BE2C (cell line): ENCODE measurements around the gene GALNT9.
"Not testable (repeated sequence)": the region's sequence is repeated elsewhere in the genome, so short reads cannot be mapped to it uniquely, and the experiment has no call there.

ENCODE experiments used
- DNase-seq: peaks from one replicate; pipeline ENCODE4 v3.0.0-alpha.2; 2020
- H3K27me3 ChIP-seq: fragments of 250-450 bp; sonication (Bioruptor Pico); 2 replicates; pipeline ENCODE4 v1.5.1; 2020; ENCODE audit warnings: mild to moderate bottlenecking
- H3K36me3 ChIP-seq: fragments of 250-450 bp; sonication (Bioruptor Pico); 2 replicates; pipeline ENCODE4 v1.5.1; 2020; ENCODE audit warnings: mild to moderate bottlenecking
- H3K4me1 ChIP-seq: fragments of 250-450 bp; sonication (Bioruptor Pico); 2 replicates; pipeline ENCODE4 v1.5.1; 2020
- H3K4me3 ChIP-seq: 2 replicates; pipeline ENCODE4 v1.5.1; 2011; ENCODE audit warnings: low read depth, low read length
- H3K9me3 ChIP-seq: fragments of 250-450 bp; sonication (Bioruptor Pico); 2 replicates; pipeline ENCODE4 v1.5.1; 2020
- TF ChIP-seq, protein P1 (sequence below): IDR thresholded peaks from 2 replicates; pipeline ENCODE4 v1.5.1; 2012; ENCODE audit warnings: mild to moderate bottlenecking, low read depth, low read length

GALNT9 gene

DNA sequence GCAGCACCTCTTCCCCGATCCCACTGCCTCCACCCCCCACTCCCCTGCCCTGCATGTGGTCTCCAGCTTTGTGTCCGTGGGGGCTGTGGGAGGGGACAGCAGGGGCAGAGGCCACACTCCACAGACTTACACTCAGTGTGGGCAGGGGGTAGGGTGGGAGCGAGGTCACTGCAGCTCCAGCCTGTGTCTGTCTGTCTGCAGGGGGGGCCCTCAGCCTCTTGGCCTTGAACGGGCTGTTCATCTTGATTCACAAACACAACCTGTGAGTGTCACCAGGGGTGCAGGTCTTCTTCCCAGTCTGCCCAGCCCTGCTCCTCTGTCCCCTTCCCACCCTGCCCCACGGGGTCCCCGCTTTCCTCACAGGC is 178.6 kb downstream of the GALNT9 start:
- no peak overlapping the region for H3K4me3 ChIP-seq
- H3K27me3 ChIP-seq: peaks cover 6% of the 10 kb centered on the region
- TF ChIP-seq, protein P1, sequence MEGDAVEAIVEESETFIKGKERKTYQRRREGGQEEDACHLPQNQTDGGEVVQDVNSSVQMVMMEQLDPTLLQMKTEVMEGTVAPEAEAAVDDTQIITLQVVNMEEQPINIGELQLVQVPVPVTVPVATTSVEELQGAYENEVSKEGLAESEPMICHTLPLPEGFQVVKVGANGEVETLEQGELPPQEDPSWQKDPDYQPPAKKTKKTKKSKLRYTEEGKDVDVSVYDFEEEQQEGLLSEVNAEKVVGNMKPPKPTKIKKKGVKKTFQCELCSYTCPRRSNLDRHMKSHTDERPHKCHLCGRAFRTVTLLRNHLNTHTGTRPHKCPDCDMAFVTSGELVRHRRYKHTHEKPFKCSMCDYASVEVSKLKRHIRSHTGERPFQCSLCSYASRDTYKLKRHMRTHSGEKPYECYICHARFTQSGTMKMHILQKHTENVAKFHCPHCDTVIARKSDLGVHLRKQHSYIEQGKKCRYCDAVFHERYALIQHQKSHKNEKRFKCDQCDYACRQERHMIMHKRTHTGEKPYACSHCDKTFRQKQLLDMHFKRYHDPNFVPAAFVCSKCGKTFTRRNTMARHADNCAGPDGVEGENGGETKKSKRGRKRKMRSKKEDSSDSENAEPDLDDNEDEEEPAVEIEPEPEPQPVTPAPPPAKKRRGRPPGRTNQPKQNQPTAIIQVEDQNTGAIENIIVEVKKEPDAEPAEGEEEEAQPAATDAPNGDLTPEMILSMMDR: no peak
- peak; percentile 9 for DNase-seq
- H3K4me1 ChIP-seq: no peaks in the 10 kb centered on the region
- H3K9me3 ChIP-seq: no peaks in the 10 kb centered on the region
- peaks cover 23% of the 10 kb centered on the region for H3K36me3 ChIP-seq

DNA sequence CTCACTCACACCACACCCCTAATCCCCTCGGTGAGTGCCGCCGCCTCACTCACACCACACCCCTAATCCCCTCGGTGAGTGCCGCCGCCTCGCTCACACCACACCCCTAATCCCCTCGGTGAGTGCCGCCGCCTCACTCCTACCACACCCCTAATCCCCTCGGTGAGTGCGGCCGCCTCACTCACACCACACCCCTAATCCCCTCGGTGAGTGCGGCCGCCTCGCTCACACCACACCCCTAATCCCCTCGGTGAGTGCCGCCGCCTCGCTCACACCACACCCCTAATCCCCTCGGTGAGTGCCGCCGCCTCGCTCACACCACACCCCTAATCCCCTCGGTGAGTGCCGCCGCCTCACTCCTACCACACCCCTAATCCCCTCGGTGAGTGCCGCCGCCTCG is 179.9 kb downstream of the GALNT9 start:
- DNase-seq, H3K4me1 ChIP-seq, H3K27me3 ChIP-seq, H3K9me3 ChIP-seq, H3K4me3 ChIP-seq: not testable (repeated sequence)
- peaks cover 23% of the 10 kb centered on the region for H3K36me3 ChIP-seq

DNA sequence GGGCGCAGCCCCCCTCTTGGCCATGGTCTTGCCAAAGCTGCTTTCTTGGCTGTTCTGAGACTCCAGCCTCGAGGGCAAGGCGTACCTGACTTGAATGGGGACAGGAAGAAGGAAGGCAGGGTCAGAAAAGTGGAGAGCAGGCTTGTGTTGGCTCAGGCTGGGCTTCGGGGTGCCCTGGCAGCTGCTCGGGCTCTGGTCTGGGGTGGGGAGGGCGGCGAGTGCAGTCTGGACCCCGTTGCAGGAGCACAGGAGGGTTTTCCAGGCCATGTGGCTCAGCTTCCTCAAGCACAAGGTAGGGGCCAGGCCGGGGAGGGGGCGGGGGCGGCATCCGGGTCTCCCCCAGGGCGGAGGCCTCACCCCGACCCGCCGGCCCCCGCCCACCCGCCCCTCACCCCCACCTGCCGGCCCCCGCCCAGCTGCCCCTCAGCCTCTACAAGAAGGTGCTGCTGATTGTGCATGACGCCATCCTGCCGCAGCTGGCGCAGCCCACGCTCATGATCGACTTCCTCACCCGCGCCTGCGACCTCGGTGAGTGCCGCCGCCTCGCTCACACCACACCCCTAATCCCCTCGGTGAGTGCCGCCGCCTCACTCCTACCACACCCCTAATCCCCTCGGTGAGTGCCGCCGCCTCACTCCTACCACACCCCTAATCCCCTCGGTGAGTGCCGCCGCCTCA is 180.9 kb downstream of the GALNT9 start:
- no peaks in the 10 kb centered on the region for H3K9me3 ChIP-seq
- peaks cover 23% of the 10 kb centered on the region for H3K36me3 ChIP-seq
- DNase-seq: no peak
- TF ChIP-seq, protein P1: no peak
- no peak overlapping the region for H3K4me3 ChIP-seq
- H3K4me1 ChIP-seq: no peaks in the 10 kb centered on the region
- H3K27me3 ChIP-seq: no peaks in the 10 kb centered on the region

GRCh38 chr12:132147423-132148367 is 181.7 kb downstream of the GALNT9 start:
- no peak overlapping the region for H3K4me3 ChIP-seq
- no peaks in the 10 kb centered on the region for H3K9me3 ChIP-seq
- H3K27me3 ChIP-seq: no peaks in the 10 kb centered on the region
- DNase-seq: peak; percentile 12
- no peaks in the 10 kb centered on the region for H3K4me1 ChIP-seq
- peaks cover 23% of the 10 kb centered on the region for H3K36me3 ChIP-seq
- TF ChIP-seq, protein P1: no peak

- Histone ChIP-seq H3K9me3 (no peaks in the 10 kb centered on the region), H3K4me1 (no peaks in the 10 kb centered on the region), H3K36me3 (peaks cover 25% of the 10 kb centered on the region), H3K4me3 (no peak overlapping the region), H3K27me3 (no peaks in the 10 kb centered on the region)
- no peak for DNase-seq
- TF ChIP-seq, protein P1: no peak
Observed at GRCh38 chr12:132146772-132147422, 182.5 kb downstream of the GALNT9 start.
